Stimulated activated CD8-positive, alpha-beta memory T cell treated with anti-CD3 and anti-CD28 coated beads, Interleukin-2, amount 100 ng/mL, for 48 hours (primary cell): ENCODE results near the gene NGLY1.

Source experiments
- DNase-seq, 2 donors: peaks; one replicate each; pipeline ENCODE4 v3.0.0-alpha.2; 2020; ENCODE audit warnings: low read depth in 2 of 2

Gene NGLY1

DNA sequence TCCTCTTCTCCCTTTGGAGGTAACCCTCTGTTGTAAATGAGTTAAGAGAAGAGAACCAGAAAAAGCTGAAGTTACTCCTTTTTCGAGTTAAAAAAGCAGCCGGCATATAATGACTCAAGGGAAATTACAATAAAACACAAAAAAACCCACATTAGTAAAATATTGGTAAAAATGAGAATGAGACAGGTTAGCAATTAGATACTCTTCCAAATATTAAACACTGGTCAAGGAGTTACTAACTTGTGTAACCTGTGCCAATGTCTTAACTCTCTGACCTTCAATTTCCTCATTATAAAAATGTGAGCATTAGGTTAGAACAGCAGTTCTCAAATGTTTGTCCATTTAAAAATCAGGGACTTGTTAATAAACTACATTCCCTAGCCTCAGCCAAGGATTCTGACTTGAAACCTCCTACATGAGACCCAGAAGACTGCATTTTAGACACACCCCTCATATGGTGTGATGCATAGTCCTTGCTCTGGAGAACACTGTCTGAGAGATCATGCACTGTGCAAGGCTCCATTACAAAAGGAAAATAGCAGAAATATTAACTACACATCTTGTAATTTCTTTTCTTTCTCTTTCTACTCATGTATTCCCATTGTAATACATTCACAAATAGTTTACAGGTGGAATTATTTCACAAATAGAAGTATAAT is 75.8 kb downstream of the NGLY1 start:
- no peak for DNase-seq

DNA sequence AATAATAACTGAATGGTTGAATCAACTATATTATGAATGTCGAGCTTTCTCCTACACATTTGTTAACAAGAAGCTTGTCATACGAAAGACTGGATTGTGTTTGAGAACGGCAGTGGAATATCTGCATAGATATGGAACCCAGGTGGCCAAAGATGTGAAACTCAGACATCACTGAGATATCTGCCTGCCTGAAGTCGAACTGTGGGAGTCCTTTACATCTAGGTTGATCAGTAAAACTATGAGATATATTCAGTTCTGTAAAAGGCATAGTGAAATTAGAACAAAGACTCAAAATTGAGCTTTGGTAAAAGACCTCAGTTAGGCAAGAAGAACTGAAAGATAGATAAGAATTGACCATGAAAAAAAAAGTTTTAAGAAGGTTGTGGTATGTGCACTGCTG is 77.0 kb downstream of the NGLY1 start:
- no peak for DNase-seq

DNA sequence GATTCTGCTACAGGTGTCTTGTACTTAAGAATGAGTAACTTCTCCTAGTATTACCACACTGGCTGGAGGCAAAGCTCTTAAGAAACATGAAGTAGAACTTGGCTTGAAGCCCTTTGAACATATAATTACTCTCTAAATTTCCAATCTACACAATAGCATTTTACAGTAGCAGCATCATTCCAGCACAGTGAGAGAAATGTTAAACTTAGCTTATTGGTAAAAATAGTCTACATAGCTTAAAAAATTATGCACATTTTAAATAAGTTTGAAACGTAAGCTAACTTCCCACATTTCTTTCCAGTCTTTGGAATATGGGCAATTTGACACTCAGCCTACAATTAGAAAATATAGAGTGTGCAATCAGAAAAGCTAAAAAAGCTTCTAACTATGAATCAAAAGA is 85.7 kb downstream of the NGLY1 start:
- DNase-seq = no peak

DNA sequence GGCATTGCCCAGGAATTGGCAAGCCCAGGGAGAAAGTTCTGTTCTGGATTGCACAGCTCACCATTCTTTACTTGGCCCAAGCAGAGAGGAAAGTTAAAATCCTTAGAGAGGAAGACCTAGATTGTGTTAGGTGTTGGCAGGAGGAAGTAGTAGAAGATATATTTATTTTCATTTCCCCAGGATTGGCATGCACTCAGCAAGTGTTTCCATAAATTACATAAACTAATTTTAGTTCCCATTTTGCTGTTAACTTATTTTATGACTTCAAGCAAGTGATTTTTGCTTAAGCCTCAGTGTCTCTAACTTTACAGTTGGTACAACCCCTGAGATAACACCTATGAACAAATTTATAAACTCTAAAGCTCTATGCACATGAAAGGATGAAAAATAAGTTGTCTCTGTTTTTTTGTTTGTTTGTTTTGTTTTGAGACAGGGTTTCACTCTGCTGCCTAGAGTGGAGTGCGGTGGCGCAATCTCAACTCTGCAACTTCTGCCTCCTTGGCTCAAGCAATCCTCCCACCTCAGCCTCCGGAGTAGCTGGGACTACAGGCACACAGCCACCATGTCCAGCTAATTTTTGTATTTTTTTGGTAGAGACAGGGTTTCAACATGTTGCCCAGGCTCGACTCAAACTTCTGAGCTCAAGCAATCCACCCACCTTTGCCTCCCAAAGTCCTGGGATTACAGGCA is 87.4 kb downstream of the NGLY1 start:
- no peak for DNase-seq

DNA sequence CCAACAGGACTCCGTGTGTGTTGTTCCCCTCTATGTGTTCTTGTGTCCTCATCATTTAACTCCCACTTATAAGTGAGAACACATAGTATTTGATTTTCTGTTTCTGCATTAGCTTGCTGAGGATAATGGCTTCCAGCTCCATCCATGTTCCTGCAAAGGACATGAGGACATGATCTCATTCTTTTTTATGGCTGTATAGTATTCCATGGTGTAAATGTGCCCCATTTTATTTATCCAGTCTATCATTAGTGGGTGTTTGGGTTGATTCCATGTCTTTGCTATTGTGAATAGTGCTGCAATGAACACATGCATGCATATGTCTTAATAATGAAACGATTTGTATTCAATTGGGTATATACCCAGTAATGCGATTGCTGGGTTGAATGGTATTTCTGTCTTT is 90.0 kb downstream of the NGLY1 start:
- DNase-seq = no peak

DNA sequence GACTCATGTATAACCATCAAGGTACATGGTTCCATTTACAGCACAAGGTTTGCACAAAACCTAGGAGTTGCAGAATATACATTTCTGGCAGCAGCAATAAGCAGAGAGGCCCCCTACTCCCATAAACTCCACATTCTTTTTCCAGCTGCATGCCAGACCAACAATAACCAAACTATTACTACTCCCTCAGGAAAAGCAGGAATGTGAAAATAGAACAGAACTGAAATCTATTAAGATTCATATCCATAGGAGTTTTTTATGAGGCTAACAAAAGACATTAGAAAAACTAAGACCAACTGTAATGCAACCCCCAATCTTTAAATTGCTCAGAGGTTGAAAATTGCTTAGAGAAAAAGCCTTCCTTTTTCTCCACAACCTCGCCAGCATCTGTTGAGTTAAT is 90.9 kb downstream of the NGLY1 start:
- DNase-seq = no peak

DNA sequence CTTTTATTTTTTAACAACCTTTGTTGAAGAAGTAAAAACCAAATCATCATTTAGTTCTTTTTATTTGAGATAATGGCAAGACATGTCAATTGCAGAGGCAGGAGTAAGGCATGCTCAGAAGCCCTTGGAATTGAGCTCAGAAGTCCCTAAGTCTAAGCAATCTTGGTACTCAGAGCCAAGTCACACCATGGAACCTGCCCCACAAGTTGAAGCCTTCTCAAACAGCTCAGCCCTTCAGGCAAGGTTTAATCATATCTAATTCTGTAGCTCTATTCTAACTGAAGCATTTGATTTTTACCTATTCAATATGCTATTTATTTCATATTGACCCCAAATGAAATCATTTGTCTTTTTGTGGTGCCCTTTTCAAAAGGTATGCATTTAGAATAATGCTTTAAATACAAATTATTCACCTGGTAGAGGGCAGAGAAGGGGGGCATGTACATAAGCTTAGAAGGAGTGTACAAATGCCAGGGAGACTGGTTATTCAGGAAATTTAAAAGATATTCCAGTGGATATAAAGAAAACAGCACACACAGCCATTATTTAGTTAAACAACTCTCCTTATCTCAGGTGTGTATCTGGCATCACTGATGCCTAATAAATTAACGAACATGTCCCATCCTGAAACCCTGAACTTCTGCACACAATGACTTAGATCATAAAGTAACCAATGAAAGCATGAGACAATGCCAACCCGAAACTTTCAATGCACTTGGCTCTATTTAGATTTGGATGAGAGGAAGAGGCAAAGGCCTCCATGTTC is 92.3 kb downstream of the NGLY1 start:
- DNase-seq = no peak

DNA sequence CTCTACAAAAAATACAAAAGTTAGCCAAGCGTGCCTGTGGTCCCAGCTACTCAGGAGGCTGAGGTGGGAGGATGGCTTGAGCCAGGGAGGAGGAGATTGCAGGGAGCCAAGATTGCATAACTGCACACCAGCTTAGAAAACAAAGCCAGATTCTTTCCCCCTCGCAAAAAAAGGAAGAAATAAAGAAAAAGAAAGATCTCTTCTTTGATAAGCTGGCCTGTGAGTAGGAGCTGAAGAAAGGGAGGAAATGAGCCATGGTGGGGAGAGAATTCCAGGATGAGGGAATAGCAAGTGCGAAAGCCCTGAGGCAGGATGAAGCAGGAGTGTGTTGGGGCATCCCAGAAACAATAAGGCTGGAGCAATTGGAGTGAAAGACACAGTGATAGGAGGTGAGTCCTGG is 94.0 kb downstream of the NGLY1 start:
- no peak for DNase-seq

DNA sequence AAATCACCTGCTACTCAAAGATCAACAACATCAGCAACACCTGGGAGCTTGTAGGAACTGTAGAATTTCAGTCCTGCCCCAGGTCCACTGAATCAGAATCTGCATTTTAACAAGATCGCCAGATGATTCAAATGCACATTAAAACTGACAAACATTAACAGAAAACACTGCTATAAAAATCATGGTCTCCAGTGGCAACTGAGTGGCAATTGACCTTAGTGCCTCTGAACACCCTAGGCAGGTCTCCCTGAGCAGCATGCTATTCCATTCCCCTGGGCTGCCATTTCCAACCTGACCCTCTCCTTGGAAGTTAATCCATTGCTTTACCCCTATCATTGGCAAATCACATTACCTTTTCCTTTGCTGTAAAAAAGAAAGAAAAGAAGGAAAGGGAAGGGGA is 95.5 kb downstream of the NGLY1 start:
- DNase-seq = no peak

DNA sequence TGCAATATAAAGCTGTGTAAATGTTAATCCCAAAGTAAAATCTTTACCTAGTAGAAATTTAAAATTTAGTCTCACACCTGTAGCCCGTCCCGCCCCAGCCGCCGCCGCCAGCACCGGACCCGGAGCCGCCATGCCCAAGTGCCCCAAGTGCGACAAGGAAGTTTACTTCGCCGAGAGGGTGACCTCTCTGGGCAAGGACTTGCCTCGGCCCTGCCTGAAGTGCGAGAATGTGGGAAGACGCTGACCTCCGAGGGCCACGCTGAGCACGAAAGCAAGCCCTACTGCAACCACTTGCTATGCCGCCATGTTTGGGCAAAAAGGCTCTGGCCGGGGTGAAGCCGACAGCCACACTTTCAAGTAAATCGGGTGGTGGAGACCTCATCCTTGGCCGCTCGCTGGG is 96.5 kb downstream of the NGLY1 start:
- DNase-seq = no peak

DNA sequence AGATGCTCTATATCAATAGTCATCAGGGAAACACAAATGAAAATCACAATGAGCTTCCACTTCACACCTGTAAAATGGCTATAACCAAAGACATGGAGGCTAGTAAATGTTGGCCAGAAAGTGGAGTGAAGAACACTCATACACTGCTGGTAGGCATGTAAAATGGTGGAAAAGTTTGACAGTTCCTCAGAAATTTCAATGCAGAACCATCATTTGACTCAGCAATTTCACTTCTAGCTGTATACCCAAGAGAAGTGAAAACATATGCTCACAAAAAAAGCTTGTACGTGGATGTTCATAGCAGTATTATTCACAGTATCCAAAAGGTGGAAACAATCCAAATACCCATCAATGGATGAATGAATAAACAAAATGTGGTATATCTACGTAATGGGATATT is 99.4 kb downstream of the NGLY1 start:
- no peak for DNase-seq

DNA sequence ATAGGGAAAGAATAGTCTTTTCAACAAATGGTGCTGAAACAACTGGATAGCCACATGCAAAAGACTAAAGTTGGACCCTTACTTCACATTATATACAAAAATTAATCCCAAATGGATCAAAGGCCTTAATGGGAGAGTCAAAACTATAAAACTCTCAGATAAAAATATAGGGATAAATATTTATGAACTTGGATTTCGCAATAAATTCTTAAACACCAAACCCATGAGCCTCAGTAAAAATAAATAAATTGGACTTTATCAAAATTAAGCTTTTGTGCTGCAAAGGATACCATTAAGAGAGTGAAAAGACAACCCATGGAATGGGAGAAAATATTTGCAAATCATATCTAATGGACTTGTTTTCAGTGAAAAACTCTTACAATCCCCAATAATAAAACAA is 99.8 kb downstream of the NGLY1 start:
- no peak for DNase-seq

DNA sequence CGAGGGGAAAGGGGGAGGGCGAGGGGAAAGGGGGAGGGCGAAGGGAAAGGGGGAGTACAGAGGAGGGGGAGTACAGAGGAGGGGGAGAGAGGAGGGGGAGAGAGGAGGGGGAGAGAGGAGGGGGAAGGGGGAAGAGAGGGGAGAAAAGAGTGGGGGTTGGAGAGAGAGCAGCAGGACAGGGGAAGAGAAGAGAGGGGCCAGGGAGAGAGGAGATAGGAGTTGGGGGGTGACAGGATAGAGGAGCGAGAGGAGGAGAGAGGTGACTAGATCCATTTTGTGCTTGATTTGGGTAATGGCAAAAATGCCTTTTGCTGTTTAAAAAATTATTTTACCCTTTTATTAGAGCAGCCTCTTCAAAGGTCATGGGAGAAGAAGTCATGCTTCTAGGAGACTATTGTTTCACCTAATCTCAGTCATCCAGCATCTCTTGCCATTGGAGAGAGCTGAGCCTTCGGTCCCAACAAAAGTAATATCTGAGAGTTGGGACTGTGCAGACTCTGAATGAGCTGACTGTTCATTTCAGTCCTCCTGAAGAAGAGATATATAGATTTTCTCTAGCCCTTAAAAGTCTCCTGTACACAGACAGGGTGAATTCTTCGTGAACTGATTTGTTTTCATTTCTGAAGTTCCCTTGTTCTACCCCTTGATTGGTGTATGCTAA is 103.5 kb downstream of the NGLY1 start:
- no peak for DNase-seq

DNA sequence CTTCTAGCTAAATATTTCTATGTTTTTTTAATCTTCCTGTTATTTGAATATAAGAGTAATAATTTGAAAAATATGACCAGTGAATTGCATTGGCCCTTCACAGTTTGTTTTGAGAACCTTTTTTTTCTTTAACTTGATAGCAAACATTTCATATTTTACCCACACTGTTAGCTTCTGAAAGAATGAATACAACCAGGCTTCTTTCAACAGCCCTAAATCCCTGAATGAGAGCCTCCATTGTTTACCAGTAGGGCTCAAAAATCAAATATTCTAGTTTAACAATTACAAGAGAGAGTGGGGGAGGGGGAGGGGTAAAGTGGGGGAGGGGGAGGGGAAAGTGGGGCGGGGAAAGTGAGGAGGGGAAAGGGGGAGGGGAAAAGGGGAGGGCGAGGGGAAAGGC is 104.1 kb downstream of the NGLY1 start:
- no peak for DNase-seq

DNA sequence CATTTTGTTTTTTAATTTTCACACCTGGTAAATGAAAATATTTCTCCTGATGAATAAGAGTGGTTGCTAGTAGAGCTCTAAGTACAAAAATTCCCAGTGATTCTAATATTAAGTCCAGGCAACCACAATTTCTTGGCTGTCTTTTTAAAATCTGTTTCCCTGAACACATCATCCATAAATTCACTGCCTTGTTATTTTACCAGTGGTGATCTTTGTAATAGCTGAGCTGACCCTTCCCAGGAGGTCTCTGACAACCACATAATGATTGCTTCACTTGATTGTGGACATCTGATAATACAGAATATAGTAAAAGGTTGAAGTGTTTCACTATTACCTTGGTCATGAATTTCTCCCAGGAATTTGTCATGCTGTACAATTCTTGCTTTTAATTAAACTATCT is 104.7 kb downstream of the NGLY1 start:
- DNase-seq = no peak

DNA sequence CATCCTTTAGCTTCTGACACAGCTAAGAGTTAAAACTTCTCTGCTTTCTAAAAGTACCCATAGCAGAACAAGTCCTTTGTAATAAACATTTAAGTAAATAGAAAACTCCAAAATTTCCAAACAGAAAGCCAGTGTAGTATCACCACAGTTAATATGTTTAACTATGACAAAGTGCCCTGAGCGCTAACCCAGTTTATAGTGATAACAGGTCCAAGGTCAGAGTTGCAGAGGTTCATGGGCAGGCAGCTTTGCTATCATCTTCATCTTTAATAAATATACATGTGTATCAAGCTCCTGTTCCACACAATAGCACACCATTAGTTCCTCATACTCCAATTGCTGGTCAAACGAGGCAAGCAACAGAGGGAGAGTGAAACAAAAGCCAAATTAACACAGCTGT is 106.1 kb downstream of the NGLY1 start:
- no peak for DNase-seq

DNA sequence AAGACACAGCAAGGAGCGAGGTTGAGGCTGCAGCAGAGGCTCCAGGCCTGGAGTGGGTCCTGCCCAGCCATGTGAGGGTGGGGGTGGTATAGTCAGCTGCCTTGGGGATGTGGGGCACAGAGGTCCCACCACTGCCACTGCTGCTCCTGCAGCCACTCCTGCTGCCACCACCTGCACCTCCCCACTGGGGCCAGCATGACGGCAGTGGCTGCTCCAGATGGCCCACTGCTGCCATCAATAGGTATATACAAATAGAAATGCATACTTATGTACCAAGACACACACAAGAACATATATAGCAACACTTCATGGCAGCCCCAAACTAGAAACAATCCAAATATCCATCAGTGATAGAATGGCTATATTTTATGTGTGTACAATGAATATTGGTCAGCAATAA is 108.6 kb downstream of the NGLY1 start:
- no peak for DNase-seq

DNA sequence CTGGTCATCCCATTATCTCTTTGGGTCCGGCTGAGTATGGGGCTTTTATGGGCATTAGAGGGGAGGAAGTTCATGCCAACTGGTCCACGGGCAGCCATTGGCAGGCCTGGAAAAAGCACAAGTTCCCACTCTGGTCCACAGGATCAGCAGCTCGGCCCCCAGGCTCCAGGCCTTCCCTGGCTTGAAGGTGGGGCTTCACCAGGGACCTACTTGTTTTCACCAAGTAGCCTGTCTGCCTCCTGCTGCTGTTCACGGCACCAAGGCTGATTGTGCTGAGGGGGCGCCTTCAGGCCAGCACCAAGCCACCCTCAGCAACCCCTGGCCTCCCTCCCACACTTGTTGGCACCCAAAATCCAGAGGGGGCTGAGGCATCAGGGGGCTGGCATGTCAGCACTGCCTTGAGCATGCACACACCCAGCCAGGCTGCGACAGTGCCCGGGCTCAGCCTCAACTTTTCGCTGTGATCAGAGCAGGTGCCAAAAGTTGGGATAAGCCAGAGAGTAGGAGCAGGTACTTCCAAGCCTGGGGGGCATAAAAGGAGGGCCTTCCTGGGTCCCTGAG is 109.4 kb downstream of the NGLY1 start:
- no peak for DNase-seq
